CD4-positive, alpha-beta T cell treated with Interleukin-2 at 100 ng/mL for 4 hours (primary cell): Measurements from ENCODE around the gene OR51E2.

ENCODE experiments used
- DNase-seq: peaks from one replicate; pipeline ENCODE4 v3.0.0-alpha.2; 2020; ENCODE audit warnings: low spot score

OR51E2 gene

DNA sequence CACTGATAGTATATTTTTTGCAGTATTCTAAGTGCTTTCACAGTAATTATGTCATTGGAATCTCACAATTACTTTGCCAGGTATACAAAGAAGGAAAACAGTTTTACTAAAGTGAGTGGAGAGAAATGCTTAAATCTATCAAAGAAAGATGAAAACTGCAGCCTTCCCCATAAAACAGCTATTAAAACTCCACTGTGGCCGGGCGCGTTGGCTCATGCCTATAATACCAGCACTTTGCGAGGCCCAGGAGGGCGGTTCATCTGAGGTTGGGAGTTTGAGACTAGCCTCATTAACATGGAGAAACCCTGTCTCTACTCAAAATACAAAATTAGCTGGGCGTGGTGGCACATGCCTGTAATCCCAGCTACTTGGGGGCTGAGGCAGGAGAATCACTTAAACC, 34.8 kb downstream of the OR51E2 start:
- DNase-seq, result no peak

DNA sequence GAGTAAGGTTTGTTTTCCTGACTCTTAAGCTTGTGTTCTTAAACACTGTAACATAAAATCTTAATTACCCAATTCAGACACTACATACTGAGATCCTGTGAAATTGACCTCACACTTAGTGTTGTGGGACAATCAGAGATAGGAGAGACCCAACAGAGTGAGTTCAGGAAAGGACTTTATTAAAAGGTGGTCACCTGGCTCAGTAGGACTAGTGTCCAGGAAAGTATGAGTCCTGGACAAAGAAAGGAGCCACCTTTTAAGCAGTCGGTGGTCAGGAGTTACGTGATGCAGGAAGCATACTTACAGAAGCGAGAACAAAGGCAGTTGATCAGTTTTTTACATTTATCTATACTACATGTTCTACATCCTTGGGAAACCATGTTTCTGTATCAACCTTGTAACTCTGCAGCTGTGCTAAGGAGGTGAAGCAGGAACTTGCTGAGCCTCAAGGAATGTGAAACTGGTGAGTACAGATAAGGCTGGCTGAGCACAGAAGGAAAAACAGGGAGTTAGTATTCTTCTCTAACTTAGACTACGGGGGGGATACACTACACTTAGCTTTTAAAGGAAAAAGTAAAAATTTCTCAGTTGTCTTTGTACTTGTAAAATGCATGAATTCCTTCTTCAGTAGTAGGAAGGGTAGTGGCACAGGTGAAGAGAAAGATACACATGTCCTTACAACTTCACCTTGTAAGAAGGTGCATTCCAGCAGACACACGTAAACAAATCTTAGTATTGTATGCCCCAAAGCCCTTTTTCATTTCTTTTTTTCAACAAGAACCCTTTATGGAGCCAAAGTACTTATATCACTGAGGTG, 38.8 kb downstream of the OR51E2 start:
- no peak for DNase-seq

DNA sequence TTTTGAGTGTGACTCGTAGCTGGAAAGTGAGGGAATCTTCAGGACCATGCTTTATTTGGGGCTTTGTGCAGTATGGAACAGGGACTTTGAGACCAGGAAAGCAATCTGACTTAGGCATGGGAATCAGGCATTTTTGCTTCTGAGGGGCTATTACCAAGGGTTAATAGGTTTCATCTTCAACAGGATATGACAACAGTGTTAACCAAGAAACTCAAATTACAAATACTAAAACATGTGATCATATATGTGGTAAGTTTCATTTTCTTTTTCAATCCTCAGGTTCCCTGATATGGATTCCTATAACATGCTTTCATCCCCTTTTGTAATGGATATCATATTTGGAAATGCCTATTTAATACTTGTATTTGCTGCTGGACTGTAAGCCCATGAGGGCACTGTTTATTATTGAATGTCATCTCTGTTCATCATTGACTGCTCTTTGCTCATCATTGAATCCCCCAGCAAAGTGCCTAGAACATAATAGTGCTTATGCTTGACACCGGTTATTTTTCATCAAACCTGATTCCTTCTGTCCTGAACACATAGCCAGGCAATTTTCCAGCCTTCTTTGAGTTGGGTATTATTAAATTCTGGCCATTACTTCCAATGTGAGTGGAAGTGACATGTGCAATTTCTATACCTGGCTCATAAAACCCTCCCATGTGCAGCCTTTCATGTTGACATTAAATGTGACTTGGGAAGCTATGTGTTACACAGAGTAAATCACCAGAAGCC, 42.9 kb downstream of the OR51E2 start:
- DNase-seq, result no peak

DNA sequence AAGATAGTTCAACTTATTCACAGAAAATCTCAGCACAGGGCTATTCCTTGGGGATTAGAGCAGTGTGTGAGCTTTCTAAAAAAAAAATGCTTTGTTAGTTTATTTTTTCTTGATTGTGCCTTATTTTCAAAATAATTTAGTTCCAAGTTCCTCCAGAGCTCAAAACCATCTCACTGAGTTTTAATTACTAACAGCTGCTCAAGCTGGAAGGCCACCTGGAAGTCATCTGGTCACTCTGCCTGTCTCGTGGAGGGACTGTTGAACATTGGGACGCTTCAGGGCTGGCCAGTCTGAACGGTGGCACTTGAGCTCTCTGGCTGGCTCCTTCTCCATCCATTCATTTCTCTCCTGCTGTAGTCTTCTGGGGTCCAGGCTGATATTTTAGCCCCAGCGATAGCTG, 49.9 kb downstream of the OR51E2 start:
- no peak for DNase-seq

DNA sequence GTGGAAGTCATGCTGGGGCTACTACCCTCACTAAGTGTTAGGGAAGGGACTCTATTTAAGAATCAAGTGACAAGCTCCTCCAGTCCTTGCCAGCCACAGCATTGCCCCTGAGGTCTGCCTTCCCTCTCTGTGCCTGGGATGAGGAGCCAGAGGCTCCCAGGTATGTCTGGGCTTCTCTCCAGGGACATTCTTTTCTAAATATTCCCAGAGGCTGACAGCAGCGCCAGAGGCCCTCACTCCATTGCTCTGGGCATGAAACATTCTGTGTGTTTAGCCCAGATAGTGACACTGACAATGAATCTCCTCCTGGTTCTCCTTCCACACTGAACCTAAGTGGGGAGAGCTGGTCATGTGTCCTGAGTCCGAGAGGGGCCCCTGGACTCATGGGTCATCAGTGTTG, 51.7 kb downstream of the OR51E2 start:
- no peak for DNase-seq

DNA sequence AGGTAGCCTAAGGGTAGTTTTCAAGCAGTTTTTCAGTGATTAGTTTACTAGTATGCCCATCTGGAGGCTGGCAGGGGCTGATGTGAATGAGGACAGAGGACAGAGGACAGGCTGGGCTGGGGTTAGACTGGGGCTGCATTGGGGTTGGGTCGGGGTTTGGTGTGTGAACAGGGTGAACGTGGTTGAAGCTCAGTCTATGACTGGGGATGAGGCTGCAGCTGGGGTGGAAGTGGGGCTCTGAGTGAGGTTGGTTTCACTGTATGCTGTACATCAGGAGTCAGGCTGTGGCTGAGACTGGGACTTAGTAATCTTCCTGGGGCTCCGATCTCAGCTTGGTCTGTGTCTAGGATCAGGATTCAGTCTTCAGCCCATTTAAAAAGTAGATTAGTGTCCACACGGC, 53.4 kb downstream of the OR51E2 start:
- no peak for DNase-seq

DNA sequence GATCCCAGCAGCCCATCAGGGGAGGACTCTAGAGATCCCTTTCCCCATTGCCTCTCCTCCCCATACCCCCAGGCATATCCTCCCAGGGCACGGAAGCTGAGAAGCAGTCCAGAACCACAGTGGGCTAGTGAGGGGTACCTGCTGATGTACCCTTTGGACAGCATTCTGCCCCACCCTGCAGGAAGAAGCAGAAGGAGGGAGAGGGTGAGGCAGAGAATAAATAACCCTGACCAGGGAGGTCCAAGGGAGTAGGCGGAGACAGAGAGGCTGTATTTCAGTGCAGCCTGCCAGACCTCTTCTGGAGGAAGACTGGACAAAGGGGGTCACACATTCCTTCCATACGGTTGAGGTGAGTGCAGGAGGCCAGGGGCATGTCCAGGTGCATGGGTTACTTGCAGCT, 54.0 kb downstream of the OR51E2 start, which contains the start of gene OR51E1:
TSS of gene OR51E1 (plus strand) at position 301 of the 400 bp plus-strand sequence. CDS start 8,545 bp downstream, outside the sequence.
- DNase-seq, result no peak

DNA sequence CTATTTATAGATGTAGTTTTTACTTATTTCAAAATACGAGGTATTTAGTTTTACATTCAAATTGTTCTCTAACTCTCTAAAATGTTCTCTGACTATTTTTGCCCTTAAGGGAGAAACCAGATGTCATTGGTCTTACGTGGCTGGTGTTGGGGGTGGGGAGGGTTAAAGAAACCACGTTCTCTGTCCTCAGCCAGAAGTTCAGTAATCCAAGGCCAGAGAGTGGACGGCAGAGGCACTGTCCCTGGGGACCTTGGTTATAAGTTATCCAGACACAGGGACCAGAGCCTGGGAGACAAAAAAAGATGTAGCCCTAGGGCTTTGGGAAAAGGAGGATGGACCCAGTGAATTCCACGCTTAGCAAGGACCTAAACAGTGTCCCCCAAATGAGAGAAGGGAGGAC, 54.6 kb downstream of the OR51E2 start:
- DNase-seq, result no peak

DNA sequence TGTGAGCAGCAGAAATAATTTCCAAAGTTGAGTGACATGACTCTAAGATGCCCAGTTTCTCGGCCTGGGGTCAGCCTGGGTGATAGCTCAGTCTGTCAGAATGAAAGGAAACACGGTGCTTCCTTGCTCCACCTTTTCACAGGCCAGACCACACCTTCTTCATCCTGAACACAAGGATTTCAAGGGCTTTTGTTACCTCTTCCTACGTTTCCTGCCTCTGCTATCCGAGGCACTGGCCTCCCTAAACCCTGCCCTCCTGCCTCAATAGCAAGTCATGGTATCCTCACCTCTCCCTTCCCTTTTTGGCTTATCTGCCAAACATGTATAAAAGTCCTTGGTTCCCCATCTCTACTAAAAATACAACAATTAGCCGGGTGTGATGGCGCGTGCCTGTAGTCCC, 55.6 kb downstream of the OR51E2 start:
- no peak for DNase-seq

DNA sequence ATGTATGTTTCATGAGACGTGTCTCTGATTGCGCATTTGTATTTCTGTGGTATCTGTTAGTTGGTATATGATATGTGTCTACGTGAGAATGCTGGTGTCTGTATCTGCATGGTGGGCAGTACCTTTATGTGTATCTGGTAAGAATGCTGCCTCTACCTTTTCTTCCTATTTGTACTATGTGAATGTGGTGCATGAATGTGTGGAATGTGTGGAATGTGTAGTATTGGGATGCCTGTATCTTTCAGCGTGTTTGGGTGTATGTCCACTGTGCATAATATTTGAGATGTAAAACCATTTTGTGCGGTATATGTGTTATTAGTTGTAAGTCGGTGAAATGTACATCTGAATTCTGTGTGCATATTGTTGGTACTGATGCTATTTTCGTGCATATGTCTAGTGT, 56.2 kb downstream of the OR51E2 start:
- no peak for DNase-seq

DNA sequence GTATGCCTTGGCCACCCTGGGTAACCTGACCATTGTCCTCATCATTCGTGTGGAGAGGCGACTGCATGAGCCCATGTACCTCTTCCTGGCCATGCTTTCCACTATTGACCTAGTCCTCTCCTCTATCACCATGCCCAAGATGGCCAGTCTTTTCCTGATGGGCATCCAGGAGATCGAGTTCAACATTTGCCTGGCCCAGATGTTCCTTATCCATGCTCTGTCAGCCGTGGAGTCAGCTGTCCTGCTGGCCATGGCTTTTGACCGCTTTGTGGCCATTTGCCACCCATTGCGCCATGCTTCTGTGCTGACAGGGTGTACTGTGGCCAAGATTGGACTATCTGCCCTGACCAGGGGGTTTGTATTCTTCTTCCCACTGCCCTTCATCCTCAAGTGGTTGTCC, 57.7 kb downstream of the OR51E2 start:
- no peak for DNase-seq

DNA sequence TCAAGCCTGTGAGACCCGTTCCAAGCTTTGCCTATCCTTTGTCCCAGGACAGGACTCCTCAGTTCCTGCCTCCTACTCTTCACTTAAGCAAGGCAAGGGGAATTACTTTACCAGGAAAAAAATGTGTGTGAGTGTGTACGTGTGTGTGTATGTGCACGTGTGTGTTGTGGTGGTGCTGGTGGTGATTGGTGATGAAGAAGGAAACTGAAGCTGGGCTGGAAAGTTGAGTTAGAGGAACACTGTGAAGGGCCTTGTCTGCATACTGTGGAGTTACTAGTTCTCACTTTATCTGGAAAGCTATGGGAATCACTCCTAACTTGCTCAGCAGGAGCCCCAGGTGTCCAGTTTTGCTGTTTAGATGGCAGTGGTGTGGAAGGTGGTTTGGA, 60.0 kb downstream of the OR51E2 start:
- no peak for DNase-seq

DNA sequence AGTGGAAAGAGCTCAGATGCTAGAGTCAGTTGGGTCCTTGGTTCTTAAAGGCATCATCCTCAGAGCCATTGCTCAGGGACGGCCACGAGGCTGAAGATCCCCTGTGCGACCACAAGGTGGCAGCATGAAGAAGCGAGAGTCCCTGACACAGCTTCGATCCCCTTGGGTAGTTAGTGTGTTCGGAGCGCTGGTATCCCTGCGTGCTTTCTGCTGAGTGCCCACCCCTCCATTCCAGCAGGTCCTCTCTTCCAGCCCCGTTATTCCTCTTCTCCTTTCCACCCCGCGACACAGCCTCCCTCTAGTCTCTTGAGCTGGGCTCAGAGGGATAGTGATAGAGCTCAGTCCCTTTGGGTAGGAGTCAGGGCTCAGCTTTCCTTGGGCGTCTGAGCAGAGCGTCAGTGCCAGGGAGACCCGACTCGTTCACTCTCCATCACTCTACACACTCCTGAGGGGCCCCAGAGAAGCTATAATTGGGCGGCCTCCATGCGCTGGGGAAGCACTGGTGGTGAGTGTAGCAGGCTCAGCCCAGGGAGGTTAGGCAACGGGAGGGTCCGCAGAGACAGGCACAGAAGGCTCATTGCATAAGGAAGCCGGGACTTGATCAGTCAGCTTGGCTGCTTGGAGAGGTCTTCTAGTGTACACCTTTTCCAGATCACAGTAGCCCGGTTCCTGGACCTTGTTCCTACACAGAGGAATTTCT, 60.5 kb downstream of the OR51E2 start, which contains the start of gene OR51D1:
TSS of gene OR51D1 (plus strand) at position 516 of the 700 bp plus-strand sequence. CDS start 2,314 bp downstream, outside the sequence.
- peak; percentile 69 for DNase-seq

DNA sequence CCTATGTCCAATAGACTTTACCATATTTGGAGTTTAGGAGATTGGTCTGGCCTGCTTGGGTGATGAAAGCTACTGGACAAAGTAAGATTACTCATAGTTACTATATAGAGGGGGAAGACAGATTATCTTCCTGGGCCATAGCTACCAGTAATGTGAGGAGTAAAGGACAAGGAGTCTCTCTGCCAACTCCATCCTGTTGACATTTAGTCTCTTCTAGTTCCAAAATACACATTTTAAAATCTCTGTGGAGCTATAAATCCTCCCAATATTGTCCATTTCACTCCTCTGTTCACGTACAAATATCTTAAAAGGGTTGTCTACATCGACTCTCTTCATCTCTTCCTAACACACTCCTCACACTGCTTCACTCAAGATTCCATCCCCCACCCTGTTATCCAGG, 61.5 kb downstream of the OR51E2 start:
- DNase-seq, result no peak
